Heart right ventricle (tissue), 16 donors: Measurements from ENCODE around the gene GLI1. TPM values are rescaled to one million over a fixed set of nuclear protein-coding genes. Genes with fewer than 3 reads are reported as not detected.

Source experiments
- ATAC-seq, 8 donors: fragments of 200-7000 bp; cut with Tn5 transposase; one replicate each; pipeline ENCODE4 v1.9.1; 2020; ENCODE audit warnings: mild to moderate bottlenecking in 8 of 8, moderate library complexity in 8 of 8, moderate number of reproducible peaks in 1 of 8
- DNase-seq, 2 donors: peaks; one replicate each; pipeline ENCODE4 v3.0.0-alpha.2; 2020
- H3K27ac ChIP-seq, 10 donors: fragments of 200-600 bp; sonication (generic) in 2 of 10; one replicate each; pipeline versions ENCODE4 v1.5.0 to v1.8.0; 2020 to 2022; ENCODE audit warnings: mild to moderate bottlenecking in 3 of 10
- H3K27me3 ChIP-seq, 7 donors: fragments of 200-600 bp; one replicate each; pipeline ENCODE4 v1.8.0; 2021 to 2022; ENCODE audit warnings: mild to moderate bottlenecking in 2 of 7
- H3K36me3 ChIP-seq, 9 donors: fragments of 200-600 bp; sonication (generic) in 1 of 9; one replicate each; pipeline versions ENCODE4 v1.5.0 to v1.8.0; 2020 to 2022; ENCODE audit warnings: mild to moderate bottlenecking in 2 of 9
- H3K4me1 ChIP-seq, 9 donors: fragments of 200-600 bp; sonication (generic) in 1 of 9; one replicate each; pipeline versions ENCODE4 v1.5.0 to v1.8.0; 2020 to 2022; ENCODE audit warnings: mild to moderate bottlenecking in 4 of 9
- H3K4me3 ChIP-seq, 10 donors: fragments of 200-600 bp; sonication (generic) in 2 of 10; one replicate each; pipeline versions ENCODE4 v1.5.0 to v1.8.0; 2020 to 2022; ENCODE audit warnings: mild to moderate bottlenecking in 7 of 10, moderate library complexity in 2 of 10
- H3K9me3 ChIP-seq, 11 donors: fragments of 200-600 bp in 10 of 11; sonication (generic) in 2 of 11; one replicate each; pipeline versions ENCODE4 v1.5.0 to v1.8.0; 2013 to 2022; ENCODE audit warnings: mild to moderate bottlenecking in 2 of 11, control low read depth in 1 of 11, moderate library complexity in 1 of 11
- CTCF ChIP-seq, 9 donors: fragments of 200-600 bp; sonication (generic) in 2 of 9; IDR thresholded peaks; one replicate each; pipeline versions ENCODE4 v1.5.0 to v1.8.0; 2021 to 2022; ENCODE audit warnings: antibody characterized with exemption in 9 of 9, mild to moderate bottlenecking in 5 of 9, moderate library complexity in 1 of 9
- WGBS, 2 donors: extraction: QIAGEN DNeasy Blood & Tissue Kit; methylation state at CpG; one replicate each; pipeline ENCODE4 v1.1.7; 2013; ENCODE audit warnings: inconsistent platforms in 1 of 2; 5-methylcytosine and 5-hydroxymethylcytosine counted together
- intact Hi-C, 10 donors: fragments of 100-400 bp; cut with DNase I; formaldehyde crosslinking; loops; one replicate each; pipeline versions ENCODE4 v1.11.1 to v1.14.2; 2022
- polyA plus RNA-seq, 2 donors: library from polyadenylated mRNA; stranded (reverse); fragments of 200-250 nt; gene quantifications; one replicate each; pipeline ENCODE4 v1.2.3, GENCODE V29; 2013
- total RNA-seq, 10 donors: library from RNA; stranded (reverse); fragmentation: NEBNext Ultra II Directional in 3 of 10; extraction: Animal tissue kit (Norgen Biotek cat#: 25700) in 3 of 10; gene quantifications; one replicate each; pipeline versions ENCODE4 v1.2.1 to v1.2.4, GENCODE V29; 2021 to 2023
- donor health status: Arrhythmogenic right ventricular cardiomyopathy.
- donor health status: ischemic (EF 13 %, LVEDD 7.1; RV severe dilation, severe dysfunction).
- donor health status: healthy with polysubstance abuse.
- donor health status: DM: no; HTN: yes; CAD: no.
- donor health status: DM: no; HTN: no; CAD: no.
- donor health status: ischemic (EF 25% LVEDD 6.9; RV normal size, moderate dysfunction).
- donor health status: ischemic (EF 25% LVEDD 5.7; RV mildly dilated, moderate dysfunction).
- donor health status: healthy.
- donor health status: DM: yes; HTN: yes; CAD: no.
- donor health status: Ischemic cardiomyopathy.
- donor health status: ischemic (EF 35%, LVEDD 5.7; RV mildly dilated, moderate dysfunction).
- donor health status: nonischemic (EF 11% LVEDD 7.7; RV severe dilation, severe dysfunction).
- donor health status: DM: yes; HTN: yes; CAD: no.
- donor health status: PGD.
- donor health status: ischemic (EF 29% LVEDD 5.4; RV normal size, mild dysfunction).
- donor health status: nonischemic (EF 23%, LVEDD 6.1; RV moderate dilation, normal function).

The GLI1 gene
- total and polyA plus RNA-seq, 12 donors = 0.12 to 1.2 (median 0.59) TPM

GRCh38 chr12:57479376-57480115 is 20.0 kb downstream of the GLI1 start, which contains the start of gene ARHGAP9:
Gene ARHGAP9 (minus strand): TSS chr12:57479866. CDS start chr12:57479406, 460 bp downstream.
- 67 to 71% methylated on average over 6 of the region's 6 CpGs for WGBS, 2 donors
- TF ChIP-seq CTCF (IDR thresholded peaks at IDR 0.05) = no peak
- Histone ChIP-seq H3K4me1 (peaks cover 0 to 57% (median 16%) of the 10 kb centered on the region in 9 donors), H3K27me3 (peaks cover 9 to 58% (median 34%) of the 10 kb centered on the region in 7 donors), H3K9me3 (no peaks in the 10 kb centered on the region), H3K36me3 (peaks cover 0 to 10% (median 0%) of the 10 kb centered on the region in 9 donors), H3K4me3 (peak within 1 kb of the TSS in 1 of 10 donors; percentile 68), H3K27ac (peak within 1 kb of the TSS in 6 of 10 donors; percentile 12 to 95 (median 42))
- intact Hi-C loops = no loop called here
- peak in 1 of 8 donors; percentile 4 for ATAC-seq
- no peak for DNase-seq

DNA sequence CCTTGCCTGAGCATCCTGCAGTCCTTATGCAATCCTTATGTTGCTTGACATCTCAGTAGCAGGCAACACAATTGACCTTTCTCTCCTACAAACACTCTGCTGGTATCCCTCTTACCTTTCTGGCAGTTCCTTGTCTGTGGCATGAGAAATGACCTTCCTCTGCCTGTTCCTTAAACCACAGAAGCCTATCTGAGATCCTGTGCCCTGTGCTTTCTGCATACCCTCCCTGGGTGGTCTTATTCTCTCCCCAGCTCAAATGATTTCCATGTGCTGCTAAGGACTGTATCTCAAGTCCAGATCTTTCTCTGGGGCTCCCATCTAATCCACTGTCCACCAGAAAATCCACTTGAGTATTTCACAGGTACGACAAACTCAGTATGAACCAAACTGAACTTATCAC is 22.1 kb downstream of the GLI1 start:
- Histone ChIP-seq H3K27me3 (peaks cover 0 to 36% (median 12%) of the 10 kb centered on the region in 7 donors), H3K4me3 (no peak overlapping the region), H3K27ac (peak overlapping the region in 1 of 10 donors; percentile 95), H3K36me3 (no peaks in the 10 kb centered on the region), H3K4me1 (peaks cover 0 to 38% (median 0%) of the 10 kb centered on the region in 9 donors), H3K9me3 (no peaks in the 10 kb centered on the region)
- no peak for TF ChIP-seq CTCF (IDR thresholded peaks at IDR 0.05)
- no peak for ATAC-seq
- 88 to 89% methylated on average over 1 of the region's 1 CpG for WGBS, 2 donors
- DNase-seq = no peak
- intact Hi-C loops = no loop called here

DNA sequence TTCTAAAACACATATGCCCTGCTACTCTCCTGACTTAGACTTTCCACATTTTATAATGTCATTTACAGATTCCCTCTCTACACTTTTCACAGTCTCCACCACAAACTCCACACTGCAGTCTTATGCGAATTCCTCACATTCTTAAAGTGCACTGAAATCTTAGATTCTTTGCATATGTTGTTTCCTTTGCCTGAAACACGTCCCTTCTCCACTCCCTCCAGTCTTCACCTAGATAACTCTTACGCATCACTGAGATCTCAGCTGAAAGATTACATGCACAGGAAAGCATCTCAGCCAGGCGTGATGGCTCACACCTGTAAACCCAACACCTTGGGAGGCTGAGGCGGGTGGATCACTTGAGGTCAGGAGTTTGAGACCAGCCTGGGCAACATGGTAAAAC is 23.9 kb downstream of the GLI1 start:
- Histone ChIP-seq H3K36me3 (no peaks in the 10 kb centered on the region), H3K4me1 (peaks cover 0 to 38% (median 2%) of the 10 kb centered on the region in 9 donors), H3K27me3 (peaks cover 0 to 22% (median 5%) of the 10 kb centered on the region in 7 donors), H3K9me3 (no peaks in the 10 kb centered on the region), H3K4me3 (no peak overlapping the region), H3K27ac (no peak overlapping the region)
- intact Hi-C loops = no loop called here
- ATAC-seq (no peak), DNase-seq (no peak)
- TF ChIP-seq CTCF (IDR thresholded peaks at IDR 0.05) = no peak
- WGBS, 2 donors = 45 to 46% methylated on average over 5 of the region's 5 CpGs

- peaks cover 9 to 28% (median 13%) of the 10 kb centered on the region in 9 donors for H3K4me1 ChIP-seq
- no peaks in the 10 kb centered on the region for H3K9me3 ChIP-seq
- H3K27me3 ChIP-seq = peaks cover 0 to 10% (median 0%) of the 10 kb centered on the region in 7 donors
- ATAC-seq (no peak), DNase-seq (no peak)
- H3K4me3 ChIP-seq = no peak overlapping the region
- intact Hi-C loops = no loop called here
- peaks cover 0 to 18% (median 9%) of the 10 kb centered on the region in 9 donors for H3K36me3 ChIP-seq
- no peak overlapping the region for H3K27ac ChIP-seq
- no peak for TF ChIP-seq CTCF (IDR thresholded peaks at IDR 0.05)
These were observed 26.1 kb downstream of the GLI1 start for GRCh38 chr12:57485695-57486094.
